NCI-H1417 treated with DMSO at 0.1 percent for 48 hours (cell line): ENCODE measurements around the gene TSPAN9.

Experiments used
- DNase-seq: peaks from one replicate; lab custom pipeline; 2025; lab: John Stamatoyannopoulos, UW

Gene TSPAN9

GRCh38 chr12:3296409-3296701, 219.2 kb downstream of the TSPAN9 start:
- DNase-seq, result no peak

- DNase-seq, result no peak
Measured at GRCh38 chr12:3298603-3299002, 221.4 kb downstream of the TSPAN9 start.

- DNase-seq, result peak; percentile 68
Measured at GRCh38 chr12:3299929-3300832, 223.0 kb downstream of the TSPAN9 start.

- no peak for DNase-seq
Measured at GRCh38 chr12:3300833-3301401, 223.7 kb downstream of the TSPAN9 start.

- no peak for DNase-seq
Measured at GRCh38 chr12:3302401-3303041, 225.3 kb downstream of the TSPAN9 start.

- DNase-seq, result peak; percentile 47
Measured at GRCh38 chr12:3303410-3304136, 226.4 kb downstream of the TSPAN9 start.

- peak; percentile 78 for DNase-seq
Measured at GRCh38 chr12:3304436-3305165, 227.4 kb downstream of the TSPAN9 start.

GRCh38 chr12:3305464-3305863, 228.3 kb downstream of the TSPAN9 start:
- DNase-seq, result no peak

- DNase-seq, result no peak
Measured at GRCh38 chr12:3305904-3306619, 228.9 kb downstream of the TSPAN9 start.

GRCh38 chr12:3307389-3307788, 230.2 kb downstream of the TSPAN9 start:
- DNase-seq, result no peak

- DNase-seq, result no peak
Measured at GRCh38 chr12:3308063-3308462, 230.9 kb downstream of the TSPAN9 start.

GRCh38 chr12:3308609-3309008, 231.4 kb downstream of the TSPAN9 start:
- DNase-seq, result no peak

- no peak for DNase-seq
Measured at GRCh38 chr12:3309805-3310204, 232.6 kb downstream of the TSPAN9 start.

- DNase-seq, result no peak
Measured at GRCh38 chr12:3310271-3311026, 233.3 kb downstream of the TSPAN9 start.

- peak; percentile 42 for DNase-seq
Measured at GRCh38 chr12:3311027-3311402, 233.8 kb downstream of the TSPAN9 start.

GRCh38 chr12:3311491-3312103, 234.4 kb downstream of the TSPAN9 start:
- no peak for DNase-seq

GRCh38 chr12:3313066-3313465, 235.9 kb downstream of the TSPAN9 start:
- DNase-seq, result no peak

- no peak for DNase-seq
Measured at GRCh38 chr12:3313675-3314663, 236.8 kb downstream of the TSPAN9 start.

GRCh38 chr12:3315201-3315661, 238.1 kb downstream of the TSPAN9 start:
- peak; percentile 96 for DNase-seq
